PFSK-1 (cell line): ENCODE results near the gene SOX12.

Source experiments
- POLR2AphosphoS5 ChIP-seq: IDR thresholded peaks from 2 replicates; pipeline ENCODE4 v1.6.1; 2012; ENCODE audit warnings: low read depth, mild to moderate bottlenecking, control low read depth, low read length, moderate library complexity
- SIN3A ChIP-seq: IDR thresholded peaks from 2 replicates; pipeline ENCODE4 v1.6.1; 2012; ENCODE audit warnings: mild to moderate bottlenecking, low read length, moderate library complexity, borderline replicate concordance; ENCODE audit not compliant: insufficient read depth
- TAF1 ChIP-seq: IDR thresholded peaks from 2 replicates; pipeline ENCODE4 v1.6.1; 2012; ENCODE audit warnings: low read length, control low read depth, borderline replicate concordance; ENCODE audit not compliant: insufficient read depth

GRCh38 chr20:309306-309840 is 16.0 kb upstream of the SOX12 start:
- TF ChIP-seq TAF1 = no peak
- TF ChIP-seq POLR2AphosphoS5 = no peak
- no peak for TF ChIP-seq SIN3A
